Fibroblast of lung (primary cell): Measurements from ENCODE around the gene MAZ.
A peak's percentile ranks its signal among the peaks of the same experiment; 100 is the strongest.

Experiments
- CTCF ChIP-seq, 2 donors: IDR thresholded peaks in 1 of 2; conservative IDR thresholded peaks in 1 of 2; 1 replicate in 1 of 2; 2 replicates in 1 of 2; pipeline ENCODE4 v1.5.1; 2011 to 2012; ENCODE audit warnings: low read length in 2 of 2, control low read depth in 1 of 2, inconsistent platforms in 1 of 2, low read depth in 1 of 2, mild to moderate bottlenecking in 1 of 2
- EZH2 ChIP-seq: IDR thresholded peaks from 2 replicates; pipeline ENCODE4 v1.5.1; 2012; ENCODE audit warnings: low read length, control low read depth, mild to moderate bottlenecking; ENCODE audit errors: missing control alignments

DNA sequence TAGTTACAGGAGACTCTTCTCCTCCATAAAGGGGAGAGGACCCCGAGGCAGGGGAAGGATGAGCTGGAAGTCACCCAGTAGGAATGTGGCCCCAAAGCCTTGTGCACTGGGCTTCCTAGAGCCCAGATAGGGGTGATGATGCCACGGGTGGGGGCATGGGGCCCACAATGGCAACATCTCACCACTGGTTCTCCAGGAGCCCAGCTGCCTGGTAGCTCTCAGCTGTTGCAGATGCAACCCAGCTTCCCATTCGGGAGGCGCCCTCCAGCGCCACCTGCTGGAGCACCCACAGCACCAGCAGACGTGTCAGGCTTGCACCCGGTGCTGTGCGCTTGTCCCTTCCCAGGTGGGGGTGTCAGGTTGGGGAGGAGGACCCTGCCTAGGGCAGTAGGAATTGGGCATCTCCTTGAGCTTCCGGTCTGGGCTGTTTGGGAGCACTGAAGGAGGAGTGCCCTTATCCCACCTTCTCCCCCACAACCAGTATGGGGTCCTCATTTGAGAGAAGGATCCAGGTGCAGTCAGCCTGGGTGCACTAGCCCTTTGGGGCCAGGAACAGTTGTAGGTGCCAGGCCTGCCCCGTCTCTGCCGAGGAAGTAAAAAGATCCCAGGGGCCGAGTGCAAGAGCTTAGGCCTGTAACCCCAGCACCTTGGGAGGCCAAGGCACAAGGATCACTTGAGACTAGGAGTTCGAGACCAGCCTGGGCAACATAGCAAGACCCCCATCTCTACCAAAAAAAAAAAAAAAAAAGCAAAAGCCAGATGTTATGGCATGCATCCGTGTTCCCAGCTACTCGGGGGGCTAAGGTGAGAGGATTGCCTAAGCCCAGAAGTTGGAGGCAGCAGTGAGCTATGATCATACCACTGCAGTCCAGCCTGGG, 42.3 kb downstream of the MAZ start:
- peak; percentile 86 to 94 for TF ChIP-seq CTCF (conservative IDR thresholded peaks at IDR 0.05 in 1 of 2, IDR thresholded peaks at IDR 0.05 in 1 of 2; ENCODE audit: low read depth in 1 of 2, low read length in 2 of 2)
- TF ChIP-seq EZH2 = no peak
